ENCODE data around the gene MAPK4.
"Not testable (repeated sequence)": the region's sequence is repeated elsewhere in the genome, so short reads cannot be mapped to it uniquely, and the experiment has no call there.

The MAPK4 gene

GRCh38 chr18:50704357-50704940, 144.6 kb downstream of the MAPK4 start:
- H3K4me3 ChIP-seq (replicated peaks in 1 of 2; ENCODE audit: low read depth in 2 of 2, low read length in 2 of 2) = no peak overlapping the region
- no peak for TF ChIP-seq CTCF (IDR thresholded peaks at IDR 0.05; ENCODE audit: low read depth, low read length)
- DNase-seq (ENCODE audit: low read depth in 2 of 2) = peak in 1 of 2 donors; percentile 18

DNA sequence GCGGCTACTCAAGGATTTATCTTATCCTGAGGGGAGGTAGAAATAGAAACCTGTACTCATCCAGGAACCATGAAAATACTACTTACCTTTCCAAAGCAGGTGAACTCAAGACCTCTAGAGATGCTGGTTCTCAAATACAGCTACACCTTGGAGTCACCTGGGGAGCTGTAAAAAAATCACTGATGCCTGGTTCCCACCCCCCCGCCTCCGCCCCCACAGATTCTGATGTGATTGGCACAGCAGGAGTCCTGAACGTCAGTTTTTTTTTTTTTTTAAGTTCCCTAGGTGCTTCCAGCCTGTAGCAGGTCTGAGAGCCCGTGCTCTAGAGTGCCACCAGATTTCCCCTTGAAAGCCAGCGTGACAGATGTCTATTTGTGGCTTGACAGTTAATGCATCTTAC, 146.3 kb downstream of the MAPK4 start:
- no peak for DNase-seq (ENCODE audit: low read depth in 2 of 2)
- no peak for TF ChIP-seq CTCF (IDR thresholded peaks at IDR 0.05; ENCODE audit: low read depth, low read length)

GRCh38 chr18:50706651-50707050, 146.8 kb downstream of the MAPK4 start:
- no peak for TF ChIP-seq CTCF (IDR thresholded peaks at IDR 0.05; ENCODE audit: low read depth, low read length)
- DNase-seq (ENCODE audit: low read depth in 2 of 2) = no peak

More for the DNA sequence above, 146.3 kb downstream of the MAPK4 start:
- no peak overlapping the region for H3K4me3 ChIP-seq (replicated peaks in 1 of 2; ENCODE audit: low read depth in 2 of 2, low read length in 2 of 2)

DNA sequence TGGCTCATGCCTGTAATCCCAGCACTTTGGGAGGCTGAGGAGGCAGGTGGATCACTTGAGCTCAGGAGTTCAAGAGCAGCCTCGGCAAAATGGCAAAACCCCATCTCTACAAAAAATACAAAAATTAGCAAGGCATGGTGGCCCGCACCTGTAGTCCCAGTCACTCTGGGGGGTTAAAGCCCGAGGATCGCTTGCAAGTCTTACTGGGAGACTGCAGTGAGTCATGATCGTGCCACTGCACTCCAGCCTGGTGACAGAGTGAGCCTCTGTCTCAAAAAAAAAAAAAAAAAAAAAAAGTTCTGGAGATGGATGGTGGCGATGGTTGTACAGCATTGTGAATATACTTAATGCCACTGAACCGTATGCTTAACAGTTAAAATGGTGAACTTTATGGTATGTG, 147.4 kb downstream of the MAPK4 start:
- DNase-seq (ENCODE audit: low read depth in 2 of 2); H3K4me3 ChIP-seq (replicated peaks in 1 of 2; ENCODE audit: low read depth in 2 of 2, low read length in 2 of 2): not testable (repeated sequence)

More at GRCh38 chr18:50706651-50707050, 146.8 kb downstream of the MAPK4 start:
- no peak overlapping the region for H3K4me3 ChIP-seq (replicated peaks in 1 of 2; ENCODE audit: low read depth in 2 of 2, low read length in 2 of 2)

GRCh38 chr18:50707855-50708469, 148.1 kb downstream of the MAPK4 start:
- no peak for TF ChIP-seq CTCF (IDR thresholded peaks at IDR 0.05; ENCODE audit: low read depth, low read length)
- H3K4me3 ChIP-seq (replicated peaks in 1 of 2; ENCODE audit: low read depth in 2 of 2, low read length in 2 of 2) = no peak overlapping the region
- peak in 1 of 2 donors; percentile 23 for DNase-seq (ENCODE audit: low read depth in 2 of 2)

DNA sequence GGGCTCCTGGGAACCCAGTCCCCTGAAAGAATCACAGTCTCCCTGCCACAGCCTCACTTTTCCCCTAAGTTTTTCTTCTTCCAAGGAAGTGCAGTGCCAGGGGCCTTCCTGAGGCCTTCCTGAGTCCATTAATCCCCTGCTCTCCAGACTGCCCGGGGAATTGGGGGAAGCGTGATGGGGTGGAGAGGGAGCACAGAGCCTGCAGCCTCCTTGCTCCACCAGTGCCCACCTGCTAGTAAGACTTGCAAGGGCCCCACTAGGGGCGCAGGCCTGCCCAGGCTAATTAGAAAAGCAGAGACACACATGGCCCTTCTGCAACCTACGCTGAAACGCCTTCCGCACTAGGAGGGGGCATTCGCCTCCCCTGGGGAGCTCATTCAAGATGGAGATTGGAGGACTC, 149.3 kb downstream of the MAPK4 start:
- no peak overlapping the region for H3K4me3 ChIP-seq (replicated peaks in 1 of 2; ENCODE audit: low read depth in 2 of 2, low read length in 2 of 2)
- no peak for DNase-seq (ENCODE audit: low read depth in 2 of 2)
- no peak for TF ChIP-seq CTCF (IDR thresholded peaks at IDR 0.05; ENCODE audit: low read depth, low read length)

- no peak overlapping the region for H3K4me3 ChIP-seq (replicated peaks in 1 of 2; ENCODE audit: low read depth in 2 of 2, low read length in 2 of 2)
- TF ChIP-seq CTCF (IDR thresholded peaks at IDR 0.05; ENCODE audit: low read depth, low read length) = no peak
- no peak for DNase-seq (ENCODE audit: low read depth in 2 of 2)
Observed at GRCh38 chr18:50711386-50711785, 151.5 kb downstream of the MAPK4 start.

Measured in cardiac fibroblast (primary cell).